Dermis microvascular lymphatic vessel endothelial cell (primary cell): ENCODE data around the gene CDC42. TPM values are rescaled to one million over a fixed set of nuclear protein-coding genes. Genes with fewer than 3 reads are reported as not detected.
A peak's percentile ranks its signal among the peaks of the same experiment; 100 is the strongest.

Experiments
- DNase-seq, 2 donors: peaks; one replicate each; pipeline versions ENCODE4 v3.0.0 to v3.0.0-alpha.2; 2010; ENCODE audit warnings: low read depth in 2 of 2
- total RNA-seq: library from RNA; depleted of rRNA; stranded (reverse); fragments of >200 nt; gene quantifications from 2 replicates; pipeline ENCODE4 v1.2.1, GENCODE V29; 2014

CDC42 gene
- total RNA-seq, 1 donor from 2014 or later = 802 TPM

GRCh38 chr1:22128392-22128791 lies 75.9 kb downstream of the CDC42 start:
- no peak for DNase-seq

DNA sequence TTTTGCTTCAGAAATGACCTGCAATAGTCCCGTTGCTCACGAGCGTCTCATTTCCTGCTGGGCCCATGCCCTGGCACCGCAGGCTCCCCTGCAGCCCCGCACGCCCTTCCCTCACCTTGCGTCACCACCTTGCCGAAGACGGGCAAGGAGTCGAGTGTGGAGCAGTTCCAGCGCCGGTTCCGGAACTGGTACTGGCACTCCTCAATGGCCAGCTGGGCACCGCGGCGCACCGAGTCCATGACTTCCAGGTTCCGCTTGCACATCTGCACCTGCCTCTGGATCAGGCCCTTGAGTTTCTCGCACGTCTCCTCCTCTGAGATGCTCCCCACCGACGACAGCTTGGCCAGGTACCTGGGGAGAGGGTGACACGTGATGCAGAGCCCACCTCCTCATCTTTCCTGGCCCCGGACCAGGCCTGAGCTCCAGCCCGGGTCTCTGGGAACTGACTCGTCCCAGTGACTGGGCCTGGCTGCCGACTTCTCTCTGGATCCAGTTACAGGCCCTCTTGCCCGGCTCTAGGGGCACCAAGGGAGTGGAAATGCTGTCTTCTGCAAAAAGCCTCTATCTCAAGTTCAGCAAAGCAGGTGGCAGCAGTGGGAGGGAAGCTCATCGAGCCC lies 77.1 kb downstream of the CDC42 start:
- no peak for DNase-seq

DNA sequence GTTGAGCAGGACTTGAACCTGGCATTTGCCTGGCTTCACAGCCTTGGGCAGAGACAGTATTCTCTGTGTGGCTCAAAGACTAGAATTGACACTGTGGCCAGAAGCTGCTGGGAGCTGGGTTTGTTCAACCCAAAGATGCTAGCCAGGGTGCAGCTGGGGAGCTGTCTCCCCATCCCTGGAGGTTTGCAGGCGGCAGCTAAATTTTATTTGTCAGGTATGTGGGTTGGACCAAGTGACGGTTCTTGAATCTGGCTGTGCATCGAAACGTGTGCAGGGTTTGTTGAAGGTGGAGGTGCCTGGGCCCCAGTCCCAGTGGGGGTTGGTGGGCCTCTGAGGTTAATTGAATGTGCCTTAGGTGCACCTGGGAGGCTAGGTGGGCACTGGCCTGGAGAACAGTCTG lies 78.6 kb downstream of the CDC42 start:
- DNase-seq = no peak

GRCh38 chr1:22131875-22132486 lies 79.5 kb downstream of the CDC42 start:
- DNase-seq = peak; percentile 11 to 51

GRCh38 chr1:22132517-22133235 lies 80.2 kb downstream of the CDC42 start:
- DNase-seq = peak in 1 of 2 donors; percentile 69

DNA sequence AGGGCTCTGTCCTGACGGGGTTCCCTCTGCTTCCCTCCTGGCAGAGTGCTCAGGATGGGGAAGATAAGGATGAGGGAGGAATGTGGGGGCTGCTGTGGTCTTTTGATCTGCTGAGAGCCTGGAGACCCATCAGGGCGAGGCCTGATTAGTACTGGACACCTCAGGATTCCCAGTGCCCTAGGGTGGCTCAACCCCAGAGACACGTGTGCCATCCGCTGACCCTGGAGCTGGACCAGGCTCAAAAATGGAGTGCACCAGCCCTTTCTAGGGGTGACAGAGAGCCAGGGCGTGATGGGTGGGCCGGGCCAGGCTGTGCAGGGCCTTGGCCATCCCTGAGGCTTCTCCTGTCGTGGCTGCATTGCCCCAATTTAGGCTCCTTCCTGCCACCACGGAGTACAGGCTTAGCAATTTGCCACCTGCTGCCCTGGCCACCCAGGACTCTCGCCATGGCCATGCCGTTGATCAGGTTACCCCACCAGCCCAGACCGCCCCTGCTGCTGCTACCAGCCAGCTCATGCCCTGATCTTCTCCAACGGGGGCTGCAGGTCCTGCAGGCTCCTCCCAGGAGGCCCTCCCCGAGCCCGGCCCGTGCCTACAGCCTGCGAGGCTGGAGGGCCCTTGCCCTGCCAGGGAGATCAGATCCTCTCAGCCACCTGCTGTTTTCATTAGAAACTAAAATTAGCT lies 80.9 kb downstream of the CDC42 start:
- no peak for DNase-seq

GRCh38 chr1:22133931-22134324 lies 81.4 kb downstream of the CDC42 start:
- no peak for DNase-seq

DNA sequence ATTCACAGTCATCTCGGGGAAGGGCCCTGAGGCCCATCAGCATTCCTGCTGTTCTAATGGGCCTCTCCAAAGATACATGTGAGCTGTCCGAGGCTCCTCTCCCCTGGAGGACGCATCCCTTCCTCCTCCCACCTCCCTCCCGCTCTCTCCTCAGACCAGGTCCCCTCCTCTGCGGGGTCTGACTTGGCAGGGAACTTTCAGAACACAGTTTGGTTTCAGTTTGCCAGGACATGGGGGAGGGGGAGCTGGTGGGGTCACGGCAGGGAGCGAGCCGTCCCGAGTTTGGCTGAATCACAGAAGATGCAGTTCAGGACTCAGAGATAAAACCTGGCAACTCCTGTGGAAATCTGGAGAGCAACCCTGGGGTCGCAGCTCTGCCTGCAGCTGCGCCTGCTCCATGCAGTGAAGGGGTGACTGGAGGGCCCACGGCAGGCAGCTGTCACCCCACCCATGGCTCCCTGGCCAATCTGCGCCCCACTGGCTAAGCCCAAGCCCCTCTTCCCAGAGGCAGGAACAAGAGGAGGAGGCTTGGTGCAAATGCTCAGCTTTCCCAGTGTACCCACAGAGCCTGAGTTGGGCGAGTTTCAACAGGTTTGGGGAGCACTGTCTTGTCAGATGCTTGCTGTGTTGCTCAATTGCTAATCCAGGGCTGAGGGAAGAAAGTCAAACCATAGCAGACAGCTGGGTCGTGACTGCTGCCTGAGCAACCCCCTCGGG lies 84.7 kb downstream of the CDC42 start:
- DNase-seq = no peak

GRCh38 chr1:22139066-22139594 lies 86.6 kb downstream of the CDC42 start:
- no peak for DNase-seq

GRCh38 chr1:22139817-22140216 lies 87.3 kb downstream of the CDC42 start:
- no peak for DNase-seq

Other genes starting within 250 kb of the CDC42 start
- 0.13 TPM in 1 of 2 replicates, not detected in the other for gene LDLRAD2, start 240.4 kb upstream of the CDC42 start, total RNA-seq
- 281 and 463 TPM in 2 replicates for gene HSPG2, start 115.4 kb upstream of the CDC42 start, total RNA-seq
- 0.13 TPM in 1 of 2 replicates, not detected in the other for gene CELA3B, start 75.7 kb upstream of the CDC42 start, total RNA-seq
- not detected in 2 replicates for gene CELA3A, start 51.1 kb upstream of the CDC42 start, total RNA-seq
- 0.39 and 1.1 TPM in 2 replicates for gene WNT4, start 90.4 kb downstream of the CDC42 start, total RNA-seq